K562 (cell line): ENCODE measurements around the gene CREB3L2. TPM values are rescaled to one million over a fixed set of nuclear protein-coding genes. Genes with fewer than 3 reads are reported as not detected.
A peak's percentile ranks its signal among the peaks of the same experiment; 100 is the strongest.

Experiments
- ATF3 ChIP-seq, 2 experiments: fragments of 450-650 bp in 1 of 2; sonication (generic) in 1 of 2; formaldehyde crosslinking in 1 of 2; IDR thresholded peaks in 1 of 2; conservative IDR thresholded peaks in 1 of 2; 2 replicates each; pipeline versions ENCODE4 v1.6.1 to v1.8.1; 2016 to 2023; ENCODE audit warnings: mild to moderate bottlenecking in 2 of 2, moderate library complexity in 2 of 2, inconsistent platforms in 1 of 2, missing genetic modification reagents in 1 of 2
- CAMTA2 ChIP-seq: fragments of 250-450 bp; sonication (Bioruptor Pico); conservative IDR thresholded peaks from 2 replicates; pipeline ENCODE4 v1.5.1; 2022
- CGGBP1 ChIP-seq: fragments of 250-450 bp; sonication (Bioruptor Pico); IDR thresholded peaks from 2 replicates; pipeline ENCODE4 v1.9.0; 2021; ENCODE audit warnings: mild to moderate bottlenecking
- CREM ChIP-seq: IDR thresholded peaks from 2 replicates; pipeline ENCODE4 v1.6.1; 2014; ENCODE audit warnings: antibody characterized with exemption, low read depth
- DPF2 ChIP-seq: fragments of 450-650 bp; IDR thresholded peaks from 2 replicates; pipeline ENCODE4 v1.6.1; 2016
- ETV5 ChIP-seq: sonication (generic); formaldehyde crosslinking; IDR thresholded peaks from 2 replicates; pipeline ENCODE4 v1.4.0; 2020; ENCODE audit warnings: low read depth, mild to moderate bottlenecking, missing genetic modification reagents
- GATAD2B ChIP-seq: fragments of 450-650 bp; IDR thresholded peaks from 2 replicates; pipeline ENCODE4 v1.6.1; 2017; ENCODE audit warnings: mild to moderate bottlenecking, borderline replicate concordance
- HEY1 ChIP-seq: fragments of 250-450 bp; sonication (Bioruptor Pico); IDR thresholded peaks from 2 replicates; pipeline ENCODE4 v1.5.0; 2020; ENCODE audit warnings: mild to moderate bottlenecking, moderate library complexity, borderline replicate concordance
- L3MBTL2 ChIP-seq: fragments of 450-650 bp; IDR thresholded peaks from 2 replicates; pipeline ENCODE4 v1.6.1; 2016; ENCODE audit warnings: mild to moderate bottlenecking, moderate library complexity
- MBD1 ChIP-seq: fragments of 250-450 bp; sonication (Bioruptor Pico); IDR thresholded peaks from 2 replicates; pipeline ENCODE4 v1.8.0; 2022; ENCODE audit warnings: inconsistent platforms
- PBX2 ChIP-seq, 2 experiments: IDR thresholded peaks in 1 of 2; conservative IDR thresholded peaks in 1 of 2; 2 replicates each; pipeline ENCODE4 v1.6.1; 2016; ENCODE audit warnings: low read depth in 2 of 2, mild to moderate bottlenecking in 1 of 2, missing compliant biosample characterization in 1 of 2, missing genetic modification characterization in 1 of 2, moderate library complexity in 1 of 2
- RAD21 ChIP-seq, 2 experiments: fragments of 250-450 bp in 1 of 2; fragments of 450-650 bp in 1 of 2; sonication (Bioruptor Pico) in 1 of 2; formaldehyde crosslinking in 1 of 2; IDR thresholded peaks in 1 of 2; conservative IDR thresholded peaks in 1 of 2; 2 replicates each; pipeline versions ENCODE4 v1.4.0 to v1.8.0; 2020 to 2022; ENCODE audit warnings: mild to moderate bottlenecking in 2 of 2, moderate library complexity in 1 of 2
- RB1 ChIP-seq: fragments of 450-650 bp; IDR thresholded peaks from 2 replicates; pipeline ENCODE4 v1.6.1; 2017; ENCODE audit warnings: low read depth, mild to moderate bottlenecking
- SMAD4 ChIP-seq: fragments of 250-450 bp; sonication (Bioruptor Pico); conservative IDR thresholded peaks from 2 replicates; pipeline ENCODE4 v1.8.0; 2021; ENCODE audit warnings: inconsistent platforms, mild to moderate bottlenecking, moderate library complexity
- SP1 ChIP-seq: sonication (generic); formaldehyde crosslinking; IDR thresholded peaks from 2 replicates; pipeline ENCODE4 v1.8.1; 2022; ENCODE audit warnings: mild to moderate bottlenecking, missing genetic modification reagents
- SPI1 ChIP-seq: IDR thresholded peaks from 2 replicates; pipeline ENCODE4 v1.6.1; 2011; ENCODE audit warnings: low read depth, low read length, control low read depth, borderline replicate concordance
- STAG1 ChIP-seq: sonication (generic); formaldehyde crosslinking; IDR thresholded peaks from 2 replicates; pipeline ENCODE4 v1.5.0; 2020; ENCODE audit warnings: missing genetic modification reagents, borderline replicate concordance
- TEAD1 ChIP-seq, 2 experiments: fragments of 450-650 bp in 1 of 2; sonication (generic) in 1 of 2; formaldehyde crosslinking; IDR thresholded peaks; 2 replicates each; pipeline versions ENCODE4 v1.4.0 to v1.8.0; 2020 to 2022; ENCODE audit warnings: mild to moderate bottlenecking in 2 of 2, missing genetic modification reagents in 1 of 2
- polyA plus RNA-seq, 8 experiments: library from polyadenylated mRNA; depleted of rRNA in 4 of 8; stranded (reverse) in 5 of 8; unstranded in 3 of 8; fragments of >200 nt; fragmentation: Nextera tagmentation in 2 of 8; fragmentation: Illumina TruSeq in 1 of 8; extraction: Ambion mirVana in 2 of 8; extraction: Trizol in 1 of 8; gene quantifications; 2 replicates each; pipeline versions ENCODE4 v1.2.1 to v1.2.3, GENCODE V29; 2011 to 2014; ENCODE audit warnings: inconsistent platforms in 1 of 8, missing spikeins in 1 of 8
- total RNA-seq, 7 experiments: library from RNA; depleted of rRNA in 6 of 7; stranded (reverse); fragments of >200 nt in 6 of 7; fragmentation: Illumina TruSeq in 2 of 7; extraction: Trizol in 2 of 7; gene quantifications; 2 replicates each; pipeline versions ENCODE4 v1.2.1 to v1.2.3, GENCODE V29; 2011 to 2021; ENCODE audit warnings: low replicate concordance in 1 of 7

Gene CREB3L2
- total and polyA plus RNA-seq, 9 of the 15 experiments (the other 6 are each of a cell fraction or from before 2014, with no cell fraction given): 7.1 to 45.6 (median 15.8) TPM

- TF ChIP-seq MBD1 (CRISPR knock-in tag): peak; percentile 88; the same call in 1 of the 2 replicates
- TF ChIP-seq ETV5: 0 out of 2 replicates have a peak, but pooled peaks have one; percentile 34
- peak; percentile 53; the same call in 1 of the 2 replicates for TF ChIP-seq SP1
- peak; percentile 97 to 99 for TF ChIP-seq RAD21 (CRISPR knock-in tag; conservative IDR thresholded peaks at IDR 0.05 in 1 of 2, IDR thresholded peaks at IDR 0.05 in 1 of 2)
- peak; percentile 77; the same call in 1 of the 2 replicates for TF ChIP-seq STAG1 (CRISPR knock-in tag)
- TF ChIP-seq DPF2: peak; percentile 21; the same call in 1 of the 2 replicates
- TF ChIP-seq RB1: peak; percentile 45; the same call in 1 of the 2 replicates
- TF ChIP-seq HEY1 (CRISPR knock-in tag): 0 out of 2 replicates have a peak, but pooled peaks have one; percentile 31
- TF ChIP-seq SMAD4 (CRISPR knock-in tag): 0 out of 2 replicates have a peak, but pooled peaks have one; percentile 15
- no peak for TF ChIP-seq CGGBP1 (CRISPR knock-in tag)
- no peak for TF ChIP-seq CAMTA2 (CRISPR knock-in tag)
- TF ChIP-seq ATF3 (IDR thresholded peaks at IDR 0.05): no peak
- TF ChIP-seq ATF3 (CRISPR knock-in tag; conservative IDR thresholded peaks at IDR 0.05): peak; percentile 46; the same call in 1 of the 2 replicates
- TF ChIP-seq PBX2 (CRISPR knock-in tag; IDR thresholded peaks at IDR 0.05; ENCODE audit: low read depth): no peak
- TF ChIP-seq PBX2 (tag; conservative IDR thresholded peaks at IDR 0.05; ENCODE audit: low read depth): 0 out of 2 replicates have a peak, but pooled peaks have one; percentile 23
- TF ChIP-seq CREM: 0 out of 2 replicates have a peak, but pooled peaks have one; percentile 8
- TF ChIP-seq L3MBTL2: peak; percentile 25; the same call in 1 of the 2 replicates
- TF ChIP-seq TEAD1 (CRISPR knock-in tag; IDR thresholded peaks at IDR 0.05): peak in 1 of 2 experiments; percentile 57; a peak in 1 of 4 replicates
- no peak for TF ChIP-seq GATAD2B
- TF ChIP-seq SPI1: peak; percentile 92
Measured at GRCh38 chr7:137903382-137904169, 98.3 kb downstream of the CREB3L2 start (continued).
